Activated T-helper 1 cell treated with anti-CD3 and anti-CD28 coated beads, Interleukin-12 subunit alpha, Interleukin-12 subunit beta, Interleukin-2, Interleukin-4 antibody, amounts not matched to agents 30 ng/mL and 10 ng/mL and 1 ng/mL, durations not matched to agents 14 hours and 24 hours and 36 hours (primary cell): ENCODE data around the gene COG3. TPM values are rescaled to one million over a fixed set of nuclear protein-coding genes. Genes with fewer than 3 reads are reported as not detected.
A peak's percentile ranks its signal among the peaks of the same experiment; 100 is the strongest.

Experiments used
- DNase-seq: peaks from one replicate; pipeline ENCODE4 v3.0.0; 2021; ENCODE audit warnings: low spot score
- H3K27ac Mint-ChIP-seq: one replicate; pipeline ENCODE4 v1.8.0; 2021; ENCODE audit warnings: mild to moderate bottlenecking, mixed read lengths
- H3K27me3 Mint-ChIP-seq: one replicate; pipeline ENCODE4 v1.8.0; 2022; ENCODE audit warnings: mild to moderate bottlenecking, moderate library complexity, mixed read lengths; ENCODE audit not compliant: insufficient read depth
- H3K36me3 Mint-ChIP-seq: one replicate; pipeline ENCODE4 v1.8.0; 2021; ENCODE audit warnings: low read depth, mixed read lengths
- H3K4me1 Mint-ChIP-seq: one replicate; pipeline ENCODE4 v1.8.0; 2021; ENCODE audit warnings: low read depth, mixed read lengths
- H3K4me3 Mint-ChIP-seq: one replicate; pipeline ENCODE4 v1.8.0; 2021; ENCODE audit warnings: mild to moderate bottlenecking, moderate library complexity, mixed read lengths
- H3K9me3 Mint-ChIP-seq: one replicate; pipeline ENCODE4 v1.8.0; 2021; ENCODE audit warnings: mixed read lengths
- intact Hi-C: fragments of 100-400 bp; cut with micrococcal nuclease; formaldehyde crosslinking; loops from one replicate; pipeline ENCODE4 v1.15.1; 2024
- total RNA-seq: library from RNA; stranded (reverse); gene quantifications from 2 replicates; pipeline ENCODE4 v1.2.3, GENCODE V29; 2022

The COG3 gene
- total RNA-seq, 1 donor from 2014 or later, result 22.9 TPM

DNA sequence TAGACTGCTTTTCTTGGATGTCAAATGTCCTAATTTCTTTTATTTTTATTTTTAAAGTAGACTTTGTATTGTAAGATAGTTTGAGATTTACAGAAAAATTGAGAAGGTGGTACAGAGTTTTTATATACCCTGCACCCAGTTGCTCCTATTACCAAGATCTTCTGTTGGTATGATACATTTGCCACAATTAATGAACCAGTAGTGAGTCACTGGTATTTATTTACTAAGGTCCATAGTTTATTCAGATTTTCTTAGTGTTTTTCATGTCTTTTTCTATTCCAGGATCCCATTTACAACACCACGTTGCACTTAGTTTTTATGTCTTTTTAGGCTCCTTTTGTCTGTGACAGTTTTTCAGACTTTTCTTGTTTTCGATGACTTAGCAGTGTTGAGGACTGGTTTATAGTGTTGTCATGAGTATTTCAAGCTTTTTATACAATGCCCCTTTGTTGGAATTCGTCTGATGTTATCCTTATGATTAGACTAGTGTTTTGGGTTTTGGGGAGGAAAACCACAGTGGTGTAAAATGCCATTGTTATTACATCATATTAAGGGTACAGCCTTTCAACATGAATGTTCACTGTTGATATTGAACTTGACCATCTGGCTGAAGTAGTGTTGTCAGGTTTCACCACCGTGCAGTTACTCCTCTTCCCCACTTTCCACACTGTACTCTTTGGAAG, 35.9 kb downstream of the COG3 start:
- Mint-ChIP-seq H3K4me1 (peaks cover 10% of the 10 kb centered on the region), H3K4me3 (no peak overlapping the region), H3K27ac (no peak overlapping the region), H3K36me3 (peaks cover 46% of the 10 kb centered on the region), H3K9me3 (no peaks in the 10 kb centered on the region), H3K27me3 (no peaks in the 10 kb centered on the region)
- DNase-seq, result no peak
- intact Hi-C loops, result no loop called here

DNA sequence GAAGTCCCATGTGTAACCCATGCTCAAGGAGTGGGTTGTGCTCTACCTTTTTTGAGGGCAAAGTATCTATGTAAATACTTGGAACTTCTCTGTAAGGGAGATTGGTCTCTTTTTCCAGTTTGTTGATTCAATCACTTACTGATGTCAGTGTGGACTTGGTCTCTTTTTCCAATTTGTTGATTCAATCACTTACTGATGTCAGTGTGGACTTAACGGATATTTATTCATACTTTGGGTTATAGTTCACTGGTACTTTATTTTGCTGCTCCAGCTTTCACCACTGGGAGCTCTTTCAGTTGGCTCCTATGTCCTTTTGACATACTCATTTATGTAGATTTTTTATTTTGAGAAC, 36.4 kb downstream of the COG3 start:
- no peak for DNase-seq
- Mint-ChIP-seq H3K27me3 (no peaks in the 10 kb centered on the region), H3K36me3 (peaks cover 49% of the 10 kb centered on the region), H3K4me3 (no peak overlapping the region), H3K4me1 (peaks cover 10% of the 10 kb centered on the region), H3K9me3 (no peaks in the 10 kb centered on the region), H3K27ac (no peak overlapping the region)
- intact Hi-C loops, result no loop called here

DNA sequence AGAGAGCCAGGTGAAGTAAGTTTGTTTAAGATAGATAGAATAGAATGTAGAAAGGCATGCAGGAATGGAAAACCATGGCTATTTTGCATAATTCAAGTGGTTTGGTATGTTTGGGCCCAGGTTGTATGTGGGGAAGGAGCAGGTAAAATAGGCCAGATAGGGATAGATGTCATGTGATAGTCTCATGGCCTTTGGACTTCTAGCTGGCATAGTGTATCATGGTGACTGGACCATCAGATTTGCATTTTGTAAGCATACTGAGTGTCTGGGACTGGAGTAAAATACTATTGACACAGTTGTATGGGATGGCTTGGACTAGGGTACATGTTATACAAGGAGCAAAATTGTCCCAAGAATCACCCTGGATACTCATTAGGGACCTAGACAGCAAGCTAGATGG, 38.9 kb downstream of the COG3 start:
- Mint-ChIP-seq H3K27me3 (no peaks in the 10 kb centered on the region), H3K9me3 (no peaks in the 10 kb centered on the region), H3K36me3 (peaks cover 47% of the 10 kb centered on the region), H3K4me3 (no peak overlapping the region), H3K27ac (no peak overlapping the region), H3K4me1 (peaks cover 10% of the 10 kb centered on the region)
- DNase-seq, result no peak
- intact Hi-C loops, result no loop called here

DNA sequence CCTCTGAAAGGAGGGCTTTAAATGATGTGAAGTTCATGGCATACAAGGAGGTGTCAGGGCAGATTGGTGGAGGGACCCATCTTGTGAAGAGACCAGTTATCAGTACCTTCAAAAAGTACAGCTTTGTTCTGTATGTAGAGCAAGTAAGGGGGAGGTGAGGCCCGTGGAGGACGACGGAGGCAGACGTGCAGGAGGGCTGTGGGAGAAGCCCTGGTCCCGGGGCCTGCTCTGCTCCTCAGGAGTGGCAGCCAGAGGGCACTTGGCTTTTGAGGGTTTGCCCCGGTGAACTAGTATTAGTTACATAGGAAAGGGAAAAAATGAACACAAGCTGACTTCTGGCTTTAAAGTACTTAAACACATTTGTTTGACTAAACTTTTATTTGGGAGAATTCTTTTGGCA, 42.1 kb downstream of the COG3 start:
- DNase-seq, result no peak
- Mint-ChIP-seq H3K9me3 (no peaks in the 10 kb centered on the region), H3K36me3 (peaks cover 48% of the 10 kb centered on the region), H3K4me1 (peaks cover 6% of the 10 kb centered on the region), H3K27ac (no peak overlapping the region), H3K4me3 (no peak overlapping the region), H3K27me3 (no peaks in the 10 kb centered on the region)
- intact Hi-C loops, result no loop called here

DNA sequence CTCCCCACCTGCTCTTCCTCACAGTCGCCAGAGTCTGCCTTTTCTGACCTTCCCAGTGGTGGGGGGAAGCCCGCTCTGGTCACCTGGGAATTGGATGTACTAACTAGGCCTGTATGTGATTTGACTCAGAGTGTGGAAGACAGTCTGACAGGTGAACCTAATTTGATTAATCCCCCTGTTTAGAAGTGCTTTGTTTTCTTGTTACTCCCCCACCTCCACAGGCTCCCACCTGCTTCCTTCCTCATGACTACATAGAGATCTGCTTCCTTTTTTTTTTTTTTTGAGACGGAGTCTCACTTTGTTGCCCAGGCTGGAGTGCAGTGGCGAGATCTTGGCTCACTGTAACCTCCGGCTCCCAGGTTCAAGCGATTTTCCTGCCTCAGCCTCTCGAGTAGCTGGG, 44.0 kb downstream of the COG3 start:
- H3K27ac Mint-ChIP-seq, result peak overlapping the region; percentile 32
- H3K4me1 Mint-ChIP-seq, result peaks cover 9% of the 10 kb centered on the region
- no peaks in the 10 kb centered on the region for H3K27me3 Mint-ChIP-seq
- peaks cover 45% of the 10 kb centered on the region for H3K36me3 Mint-ChIP-seq
- H3K4me3 Mint-ChIP-seq, result no peak overlapping the region
- no peak for DNase-seq
- intact Hi-C loops, result no loop called here
- H3K9me3 Mint-ChIP-seq, result no peaks in the 10 kb centered on the region

DNA sequence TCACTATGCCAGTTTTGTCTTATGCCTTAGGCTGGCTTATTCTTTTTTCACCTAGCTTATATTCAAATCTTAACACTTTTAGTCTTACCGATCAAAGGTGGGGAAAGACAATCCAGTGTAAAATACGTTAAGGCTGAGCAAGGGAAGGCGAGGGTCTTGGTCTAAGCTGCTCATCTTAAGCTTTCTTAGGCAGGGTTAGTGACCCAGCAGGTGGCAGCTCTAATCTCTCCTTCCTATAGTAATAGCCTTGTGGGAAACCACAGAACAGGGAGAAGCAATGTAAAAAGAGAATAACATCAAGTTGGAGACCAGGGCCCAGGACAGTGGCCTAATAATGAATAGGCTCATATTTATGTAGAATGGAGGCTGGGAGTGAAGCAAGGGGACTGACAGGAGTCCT, 45.9 kb downstream of the COG3 start:
- Mint-ChIP-seq H3K27me3 (no peaks in the 10 kb centered on the region), H3K36me3 (peaks cover 42% of the 10 kb centered on the region), H3K9me3 (no peaks in the 10 kb centered on the region), H3K4me3 (no peak overlapping the region), H3K4me1 (peaks cover 9% of the 10 kb centered on the region), H3K27ac (no peak overlapping the region)
- no peak for DNase-seq
- intact Hi-C loops, result loop anchor here (1.0 to 5.0 kb wide), 3 partner anchors 463 to 811 kb away; no protein-coding TSS in a partner anchor

DNA sequence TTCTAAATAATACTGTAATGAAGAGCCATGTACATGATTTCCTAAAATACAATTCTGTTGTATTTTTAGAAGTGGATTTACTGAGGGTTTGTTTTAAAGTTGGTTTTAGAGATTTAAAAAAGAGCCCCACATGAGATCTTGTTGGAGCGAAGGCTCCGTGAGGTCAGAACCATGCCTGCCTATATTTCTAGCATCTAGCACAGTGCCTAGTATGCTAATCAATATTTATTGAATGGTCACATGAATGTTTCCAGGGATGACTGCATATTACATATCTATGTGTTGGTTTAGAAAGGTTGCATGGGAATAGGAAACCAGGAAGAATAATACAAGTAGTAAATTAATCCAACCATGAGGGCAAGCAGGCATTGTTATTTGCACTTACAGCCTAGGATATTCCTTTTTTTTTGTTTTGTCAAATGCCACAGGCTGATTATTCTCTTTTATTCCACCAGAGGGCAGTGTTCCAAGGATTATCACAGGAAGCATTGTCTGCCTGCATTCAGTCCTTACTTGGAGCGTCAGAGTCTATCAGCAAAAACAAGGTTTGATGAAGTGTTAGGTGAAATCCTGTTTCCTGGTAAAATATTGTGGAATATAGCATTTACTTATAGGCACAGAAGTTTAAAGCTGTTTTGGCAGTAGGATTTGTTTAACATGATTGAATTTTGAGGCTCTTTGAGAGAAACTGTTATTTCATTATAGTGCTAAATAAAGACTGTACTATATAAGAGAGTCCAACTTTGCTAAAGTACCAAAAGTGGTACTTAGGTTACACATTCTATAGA, 46.8 kb downstream of the COG3 start:
- H3K36me3 Mint-ChIP-seq, result peaks cover 41% of the 10 kb centered on the region
- no peak overlapping the region for H3K4me3 Mint-ChIP-seq
- DNase-seq, result no peak
- intact Hi-C loops, result loop anchor here (1.0 to 5.0 kb wide), 3 partner anchors 464 to 810 kb away; no protein-coding TSS in a partner anchor
- no peak overlapping the region for H3K27ac Mint-ChIP-seq
- no peaks in the 10 kb centered on the region for H3K27me3 Mint-ChIP-seq
- H3K9me3 Mint-ChIP-seq, result no peaks in the 10 kb centered on the region
- H3K4me1 Mint-ChIP-seq, result peaks cover 9% of the 10 kb centered on the region

DNA sequence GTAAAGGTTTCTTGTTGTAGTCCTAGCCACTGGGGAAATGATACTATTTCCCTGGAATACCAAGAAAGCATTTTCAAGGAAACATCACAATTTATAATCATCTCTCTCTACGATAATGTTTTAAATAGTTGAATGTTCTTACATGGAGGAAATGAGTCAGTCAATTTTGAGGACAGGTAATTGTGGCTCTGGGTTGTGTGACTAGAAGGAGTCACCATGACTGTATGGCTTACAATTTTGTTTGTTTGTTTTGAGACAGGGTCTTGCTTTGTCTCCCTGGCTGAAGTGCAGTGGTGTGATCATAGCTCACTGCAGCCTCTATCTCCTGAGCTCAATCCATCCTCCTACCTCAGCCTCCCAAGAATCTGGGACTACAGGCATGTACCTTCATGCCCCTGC, 47.4 kb downstream of the COG3 start:
- intact Hi-C loops, result loop anchor here (5.0 kb wide), 1 partner anchor 615 kb away; no protein-coding TSS in a partner anchor
- no peak for DNase-seq
- H3K27me3 Mint-ChIP-seq, result no peaks in the 10 kb centered on the region
- peaks cover 39% of the 10 kb centered on the region for H3K36me3 Mint-ChIP-seq
- no peak overlapping the region for H3K4me3 Mint-ChIP-seq
- peak overlapping the region; percentile 18 for H3K27ac Mint-ChIP-seq
- peaks cover 9% of the 10 kb centered on the region for H3K4me1 Mint-ChIP-seq
- H3K9me3 Mint-ChIP-seq, result no peaks in the 10 kb centered on the region

DNA sequence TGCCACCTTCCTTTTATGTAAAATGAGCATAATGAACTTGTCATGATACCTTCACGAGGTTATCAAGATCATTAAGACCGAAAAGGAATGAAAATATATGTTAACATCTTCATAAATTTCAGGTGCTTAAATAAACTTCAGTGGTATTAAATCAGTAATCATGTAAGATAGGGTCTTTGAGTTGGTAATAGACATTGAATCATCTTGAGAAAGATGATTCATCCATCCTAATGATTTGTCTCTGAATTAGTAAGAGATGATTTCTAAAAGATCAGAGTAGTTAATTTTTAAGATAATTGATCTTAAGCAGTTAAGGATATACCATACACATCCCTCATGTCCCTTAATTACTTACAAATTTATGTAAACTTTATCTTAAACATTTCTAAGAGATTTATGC, 52.0 kb downstream of the COG3 start:
- Mint-ChIP-seq H3K4me3 (no peak overlapping the region), H3K27ac (no peak overlapping the region), H3K9me3 (no peaks in the 10 kb centered on the region), H3K36me3 (peaks cover 47% of the 10 kb centered on the region), H3K27me3 (no peaks in the 10 kb centered on the region), H3K4me1 (peaks cover 11% of the 10 kb centered on the region)
- intact Hi-C loops, result no loop called here
- no peak for DNase-seq

DNA sequence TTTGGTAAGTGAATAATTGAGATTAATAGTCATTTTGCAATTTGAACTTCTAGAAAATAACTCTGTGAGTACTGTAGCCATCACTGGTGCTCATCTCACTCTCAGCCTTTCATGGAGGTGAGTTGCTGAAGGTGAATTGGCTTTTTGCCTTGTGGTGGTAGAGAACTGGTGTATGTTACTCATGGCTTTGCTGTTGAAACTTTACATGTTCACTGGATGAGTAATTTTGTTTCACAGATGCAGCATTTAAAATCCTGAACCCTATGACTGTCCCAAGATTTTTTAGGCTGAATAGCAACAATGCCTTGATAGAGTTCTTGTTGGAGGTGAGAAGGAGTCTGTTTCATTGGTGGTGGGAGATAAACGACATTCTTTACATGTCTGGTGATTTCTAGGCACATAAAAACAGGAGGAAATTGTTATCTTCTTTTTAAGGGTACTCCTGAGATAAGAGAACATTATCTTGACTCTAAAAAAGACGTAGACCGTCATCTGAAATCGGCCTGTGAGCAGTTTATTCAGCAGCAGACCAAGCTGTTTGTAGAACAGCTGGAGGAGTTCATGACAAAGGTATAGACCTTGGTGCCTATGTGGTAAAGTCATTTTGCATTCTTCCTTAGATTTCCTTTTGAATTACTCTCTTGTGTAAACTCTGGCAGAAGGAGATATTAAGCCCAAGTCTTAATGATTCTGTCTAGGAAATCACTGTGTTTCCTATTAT, 53.9 kb downstream of the COG3 start:
- Mint-ChIP-seq H3K36me3 (peaks cover 49% of the 10 kb centered on the region), H3K27ac (peak overlapping the region; percentile 13), H3K9me3 (no peaks in the 10 kb centered on the region), H3K27me3 (no peaks in the 10 kb centered on the region), H3K4me1 (peaks cover 7% of the 10 kb centered on the region), H3K4me3 (no peak overlapping the region)
- intact Hi-C loops, result no loop called here
- DNase-seq, result no peak

DNA sequence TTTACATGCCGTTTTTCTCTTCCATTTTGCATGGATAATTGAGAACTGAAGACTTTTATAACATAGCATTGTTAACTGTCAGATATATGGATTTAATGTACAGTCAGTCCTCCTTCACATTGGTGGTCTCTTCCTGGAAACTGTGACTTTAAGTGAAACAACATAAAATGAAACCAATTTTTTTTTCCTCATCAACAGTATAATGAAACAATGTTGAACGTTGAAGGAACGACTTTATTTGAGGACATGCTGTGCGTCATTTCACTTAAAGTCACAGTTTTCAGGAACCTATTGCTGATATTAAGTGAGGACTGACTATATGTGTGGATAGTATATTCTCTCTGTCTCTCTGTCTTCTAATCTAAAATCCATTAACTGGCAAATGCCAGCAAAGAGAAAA, 54.8 kb downstream of the COG3 start:
- no peak overlapping the region for H3K4me3 Mint-ChIP-seq
- no peaks in the 10 kb centered on the region for H3K27me3 Mint-ChIP-seq
- intact Hi-C loops, result no loop called here
- H3K36me3 Mint-ChIP-seq, result peaks cover 56% of the 10 kb centered on the region
- H3K27ac Mint-ChIP-seq, result no peak overlapping the region
- no peak for DNase-seq
- no peaks in the 10 kb centered on the region for H3K9me3 Mint-ChIP-seq
- peaks cover 7% of the 10 kb centered on the region for H3K4me1 Mint-ChIP-seq

DNA sequence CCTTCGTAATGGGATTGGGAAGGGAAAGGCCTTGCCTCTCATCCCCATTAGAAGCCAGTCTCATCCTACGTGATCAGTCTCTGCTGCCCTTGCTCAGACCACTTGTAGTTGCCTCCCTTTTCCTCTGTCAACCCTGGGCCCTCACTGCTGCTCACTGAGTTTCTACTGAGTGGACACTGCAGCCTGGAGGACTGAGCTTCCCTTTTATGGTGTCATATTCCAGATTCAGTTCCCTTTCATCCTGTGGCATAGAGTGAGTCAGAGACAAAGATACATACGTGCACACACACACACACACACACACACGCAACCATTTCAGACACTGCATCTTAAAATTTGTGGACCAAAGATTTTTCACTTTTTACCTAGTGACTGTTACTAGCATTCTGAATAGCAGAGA, 56.6 kb downstream of the COG3 start:
- Mint-ChIP-seq H3K4me3 (no peak overlapping the region), H3K9me3 (no peaks in the 10 kb centered on the region), H3K27me3 (no peaks in the 10 kb centered on the region), H3K27ac (no peak overlapping the region), H3K36me3 (peaks cover 58% of the 10 kb centered on the region), H3K4me1 (peaks cover 12% of the 10 kb centered on the region)
- DNase-seq, result no peak
- intact Hi-C loops, result no loop called here

DNA sequence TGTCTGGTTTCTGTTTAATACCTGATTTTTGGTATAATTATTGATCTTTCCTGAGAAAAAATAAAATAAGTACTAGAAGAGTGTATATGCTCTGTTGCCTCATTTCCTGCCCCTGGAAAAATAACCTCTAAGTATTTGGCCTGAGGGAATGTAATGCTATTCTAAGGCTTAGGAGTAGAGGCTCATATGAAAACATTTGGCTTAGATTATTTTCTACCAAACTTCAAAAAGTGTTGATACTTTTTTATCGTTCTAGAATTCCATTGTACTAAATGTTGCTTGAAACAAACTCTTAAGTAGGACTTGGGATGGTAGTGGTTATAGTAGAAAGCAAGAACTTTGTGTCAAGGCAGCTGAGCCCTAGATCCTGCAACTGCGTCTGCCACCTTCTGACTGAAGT, 57.8 kb downstream of the COG3 start:
- DNase-seq, result no peak
- H3K4me1 Mint-ChIP-seq, result peaks cover 12% of the 10 kb centered on the region
- intact Hi-C loops, result no loop called here
- H3K36me3 Mint-ChIP-seq, result peaks cover 58% of the 10 kb centered on the region
- no peaks in the 10 kb centered on the region for H3K27me3 Mint-ChIP-seq
- H3K4me3 Mint-ChIP-seq, result no peak overlapping the region
- H3K27ac Mint-ChIP-seq, result no peak overlapping the region
- H3K9me3 Mint-ChIP-seq, result no peaks in the 10 kb centered on the region
